ENCODE measurements around the gene FOXF1. TPM values are rescaled to one million over a fixed set of nuclear protein-coding genes. Genes with fewer than 3 reads are reported as not detected.

Gene FOXF1
- total RNA-seq, 6 experiments from 2014 or later: 0.58 to 1.6 (median 1.2) TPM

GRCh38 chr16:86534779-86535615, 24.7 kb downstream of the FOXF1 start:
- no peaks in the 10 kb centered on the region for H3K27me3 ChIP-seq
- H3K9me3 ChIP-seq: no peaks in the 10 kb centered on the region
- no peak for DNase-seq
- ATAC-seq: no peak
- TF ChIP-seq POLR2A (IDR thresholded peaks at IDR 0.05) (no peak), CTCF (IDR thresholded peaks at IDR 0.05) (no peak)
- H3K4me3 ChIP-seq: no peak overlapping the region
- peaks cover 0 to 22% (median 7%) of the 10 kb centered on the region in 4 donors for H3K36me3 ChIP-seq
- no peak overlapping the region for H3K27ac ChIP-seq
- 72% methylated on average over 12 of the region's 18 CpGs for WGBS (ENCODE audit: insufficient coverage, low coverage, low lambda C conversion rate, missing lambda C conversion rate)
- H3K4me1 ChIP-seq: no peaks in the 10 kb centered on the region
- intact Hi-C loops (cut with DNase I): no loop called here

GRCh38 chr16:86536621-86537020, 26.3 kb downstream of the FOXF1 start:
- Histone ChIP-seq H3K27ac (no peak overlapping the region), H3K4me3 (no peak overlapping the region), H3K9me3 (no peaks in the 10 kb centered on the region), H3K36me3 (peaks cover 0 to 38% (median 15%) of the 10 kb centered on the region in 4 donors), H3K27me3 (no peaks in the 10 kb centered on the region), H3K4me1 (no peaks in the 10 kb centered on the region)
- no peak for TF ChIP-seq CTCF (IDR thresholded peaks at IDR 0.05)
- no peak for TF ChIP-seq POLR2A (IDR thresholded peaks at IDR 0.05)
- intact Hi-C loops (cut with DNase I): no loop called here
- DNase-seq (no peak), ATAC-seq (no peak)
- WGBS (ENCODE audit: insufficient coverage, low coverage, low lambda C conversion rate, missing lambda C conversion rate): 96% methylated on average over 4 of the region's 17 CpGs

- no peaks in the 10 kb centered on the region for H3K9me3 ChIP-seq
- DNase-seq: no peak
- no peaks in the 10 kb centered on the region for H3K4me1 ChIP-seq
- WGBS (ENCODE audit: insufficient coverage, low coverage, low lambda C conversion rate, missing lambda C conversion rate): 100% methylated on average over 2 of the region's 4 CpGs
- intact Hi-C loops (cut with DNase I): no loop called here
- peaks cover 0 to 47% (median 19%) of the 10 kb centered on the region in 4 donors for H3K36me3 ChIP-seq
- no peak overlapping the region for H3K4me3 ChIP-seq
- TF ChIP-seq POLR2A (IDR thresholded peaks at IDR 0.05) (no peak), CTCF (IDR thresholded peaks at IDR 0.05) (no peak)
- no peak for ATAC-seq
- H3K27ac ChIP-seq: no peak overlapping the region
- H3K27me3 ChIP-seq: no peaks in the 10 kb centered on the region
Observed at GRCh38 chr16:86537486-86537885, 27.2 kb downstream of the FOXF1 start.

- DNase-seq: no peak
Observed at GRCh38 chr16:86538196-86538780, 28.0 kb downstream of the FOXF1 start.

More at GRCh38 chr16:86538196-86538780, 28.0 kb downstream of the FOXF1 start:
- TF ChIP-seq CTCF (IDR thresholded peaks at IDR 0.05) (no peak), POLR2A (IDR thresholded peaks at IDR 0.05) (no peak)
- Histone ChIP-seq H3K27me3 (no peaks in the 10 kb centered on the region), H3K4me1 (no peaks in the 10 kb centered on the region), H3K27ac (no peak overlapping the region), H3K9me3 (no peaks in the 10 kb centered on the region), H3K36me3 (peaks cover 0 to 48% (median 19%) of the 10 kb centered on the region in 4 donors), H3K4me3 (no peak overlapping the region)
- no peak for ATAC-seq
- whole genome bisulfite sequencing (ENCODE audit: insufficient coverage, low coverage, low lambda C conversion rate, missing lambda C conversion rate): 90% methylated on average over 2 of the region's 17 CpGs
- intact Hi-C loops (cut with DNase I): no loop called here

Data from right lobe of liver (tissue), 6 donors.